ENCODE data around the gene PRICKLE2. TPM values are rescaled to one million over a fixed set of nuclear protein-coding genes. Genes with fewer than 3 reads are reported as not detected.

PRICKLE2 gene
- total RNA-seq, 2 donors from 2014 or later, result 27.9 to 42.3 TPM

DNA sequence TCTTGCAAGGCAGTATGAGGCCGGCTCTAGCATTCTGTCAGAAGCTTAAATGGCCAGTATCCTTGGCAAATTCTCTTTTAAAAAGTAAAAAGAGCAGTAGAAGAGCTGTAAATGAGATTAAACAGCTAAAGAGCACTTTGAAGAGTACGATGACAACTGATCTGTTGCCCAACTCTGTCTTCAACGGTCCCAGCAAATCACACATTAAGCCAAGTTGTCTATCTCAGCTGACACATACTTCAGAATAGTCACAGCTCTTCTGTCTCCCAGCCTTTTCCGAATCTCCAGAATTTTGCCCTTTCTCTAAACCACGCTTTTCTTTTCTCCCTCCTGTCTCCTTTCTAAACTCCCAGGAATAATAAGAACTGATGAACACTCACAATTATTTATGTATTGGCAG, 51.7 kb downstream of the PRICKLE2 start:
- H3K27ac ChIP-seq, result no peak overlapping the region
- no peak for ATAC-seq (ENCODE audit: insufficient number of reproducible peaks, low FRiP score, low read depth)
- no peaks in the 10 kb centered on the region for H3K36me3 ChIP-seq
- H3K4me3 ChIP-seq, result no peak overlapping the region
- H3K4me1 ChIP-seq (ENCODE audit: control insufficient read depth in 1 of 2, low read depth in 2 of 2), result no peaks in the 10 kb centered on the region
- TF ChIP-seq, protein P1, sequence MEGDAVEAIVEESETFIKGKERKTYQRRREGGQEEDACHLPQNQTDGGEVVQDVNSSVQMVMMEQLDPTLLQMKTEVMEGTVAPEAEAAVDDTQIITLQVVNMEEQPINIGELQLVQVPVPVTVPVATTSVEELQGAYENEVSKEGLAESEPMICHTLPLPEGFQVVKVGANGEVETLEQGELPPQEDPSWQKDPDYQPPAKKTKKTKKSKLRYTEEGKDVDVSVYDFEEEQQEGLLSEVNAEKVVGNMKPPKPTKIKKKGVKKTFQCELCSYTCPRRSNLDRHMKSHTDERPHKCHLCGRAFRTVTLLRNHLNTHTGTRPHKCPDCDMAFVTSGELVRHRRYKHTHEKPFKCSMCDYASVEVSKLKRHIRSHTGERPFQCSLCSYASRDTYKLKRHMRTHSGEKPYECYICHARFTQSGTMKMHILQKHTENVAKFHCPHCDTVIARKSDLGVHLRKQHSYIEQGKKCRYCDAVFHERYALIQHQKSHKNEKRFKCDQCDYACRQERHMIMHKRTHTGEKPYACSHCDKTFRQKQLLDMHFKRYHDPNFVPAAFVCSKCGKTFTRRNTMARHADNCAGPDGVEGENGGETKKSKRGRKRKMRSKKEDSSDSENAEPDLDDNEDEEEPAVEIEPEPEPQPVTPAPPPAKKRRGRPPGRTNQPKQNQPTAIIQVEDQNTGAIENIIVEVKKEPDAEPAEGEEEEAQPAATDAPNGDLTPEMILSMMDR (IDR thresholded peaks at IDR 0.05), result no peak
- no peaks in the 10 kb centered on the region for H3K27me3 ChIP-seq (replicated peaks; ENCODE audit: insufficient read depth)
- no peaks in the 10 kb centered on the region for H3K9me3 ChIP-seq
- DNase-seq (ENCODE audit: low spot score), result no peak

DNA sequence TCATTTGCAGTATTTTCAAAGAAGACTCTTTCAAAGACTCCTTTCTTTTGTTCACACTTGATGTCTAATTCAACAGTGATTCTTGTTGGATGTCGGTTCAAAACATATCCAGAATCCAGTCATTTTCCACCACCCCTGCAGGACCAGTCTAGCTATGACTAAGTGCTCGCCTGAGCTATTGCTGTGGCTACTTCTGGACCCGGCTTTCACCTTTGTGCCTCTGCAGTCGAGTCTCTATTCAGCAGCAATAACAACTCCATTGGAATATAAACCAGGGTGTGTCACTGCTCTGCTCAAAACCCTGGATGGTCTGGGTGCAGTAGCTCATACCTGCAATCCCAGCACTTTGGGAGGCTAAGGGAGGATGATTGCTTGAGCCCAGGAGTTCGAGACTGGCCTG, 55.0 kb downstream of the PRICKLE2 start:
- Histone ChIP-seq H3K27ac (no peak overlapping the region), H3K36me3 (no peaks in the 10 kb centered on the region), H3K4me3 (no peak overlapping the region), H3K9me3 (no peaks in the 10 kb centered on the region), H3K4me1 (ENCODE audit: control insufficient read depth in 1 of 2, low read depth in 2 of 2) (peaks cover 9 to 26% of the 10 kb centered on the region in 2 donors), H3K27me3 (replicated peaks; ENCODE audit: insufficient read depth) (no peaks in the 10 kb centered on the region)
- TF ChIP-seq, protein P1 (IDR thresholded peaks at IDR 0.05), result no peak
- ATAC-seq (ENCODE audit: insufficient number of reproducible peaks, low FRiP score, low read depth) (no peak), DNase-seq (ENCODE audit: low spot score) (no peak)

DNA sequence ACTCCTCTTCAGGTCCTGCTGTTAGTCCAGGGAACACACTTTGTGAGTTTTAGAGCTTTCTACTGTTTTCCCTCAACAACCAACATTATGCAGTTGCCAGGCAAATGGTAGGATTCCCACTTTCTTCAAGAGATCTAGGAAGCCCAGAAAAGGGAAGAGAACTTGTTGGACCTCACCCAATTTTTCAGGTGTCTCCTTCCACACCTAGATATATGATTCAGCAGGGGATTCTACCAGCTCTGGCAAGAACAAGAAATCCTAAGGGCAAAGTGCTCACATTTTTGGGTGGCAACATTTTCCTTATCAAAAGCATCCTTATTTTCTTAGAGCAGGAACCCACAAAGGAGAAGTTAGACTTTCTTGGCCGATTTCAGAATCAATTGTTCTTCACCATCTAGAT, 57.4 kb downstream of the PRICKLE2 start:
- TF ChIP-seq, protein P1 (IDR thresholded peaks at IDR 0.05), result no peak
- Histone ChIP-seq H3K9me3 (no peaks in the 10 kb centered on the region), H3K4me3 (no peak overlapping the region), H3K4me1 (ENCODE audit: control insufficient read depth in 1 of 2, low read depth in 2 of 2) (peaks cover 21 to 44% of the 10 kb centered on the region in 2 donors), H3K36me3 (no peaks in the 10 kb centered on the region), H3K27me3 (replicated peaks; ENCODE audit: insufficient read depth) (no peaks in the 10 kb centered on the region), H3K27ac (no peak overlapping the region)
- ATAC-seq (ENCODE audit: insufficient number of reproducible peaks, low FRiP score, low read depth), result no peak
- no peak for DNase-seq (ENCODE audit: low spot score)

DNA sequence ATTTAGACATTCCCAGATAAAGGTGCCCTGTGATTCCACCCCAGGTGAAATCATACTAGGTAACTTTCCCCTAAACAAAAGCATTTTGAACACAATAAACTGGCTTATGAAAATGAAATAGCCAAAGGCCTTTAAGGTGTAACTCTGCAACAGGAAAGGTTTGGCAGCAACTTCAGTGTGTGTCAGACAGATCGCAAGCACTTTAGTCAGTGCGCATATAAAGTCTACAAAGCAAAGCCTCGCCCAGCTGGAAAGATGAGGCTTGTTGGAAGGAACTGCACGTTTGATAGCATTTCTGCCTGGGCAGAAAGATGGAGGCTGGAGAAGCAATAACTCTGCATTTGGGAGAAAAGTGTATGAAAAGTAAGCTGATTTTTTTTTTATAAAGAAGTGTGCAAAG, 57.9 kb downstream of the PRICKLE2 start:
- ATAC-seq (ENCODE audit: insufficient number of reproducible peaks, low FRiP score, low read depth) (no peak), DNase-seq (ENCODE audit: low spot score) (no peak)
- Histone ChIP-seq H3K9me3 (no peaks in the 10 kb centered on the region), H3K27ac (no peak overlapping the region), H3K27me3 (replicated peaks; ENCODE audit: insufficient read depth) (no peaks in the 10 kb centered on the region), H3K36me3 (no peaks in the 10 kb centered on the region), H3K4me1 (ENCODE audit: control insufficient read depth in 1 of 2, low read depth in 2 of 2) (peaks cover 26 to 49% of the 10 kb centered on the region in 2 donors), H3K4me3 (no peak overlapping the region)
- TF ChIP-seq, protein P1 (IDR thresholded peaks at IDR 0.05), result no peak

DNA sequence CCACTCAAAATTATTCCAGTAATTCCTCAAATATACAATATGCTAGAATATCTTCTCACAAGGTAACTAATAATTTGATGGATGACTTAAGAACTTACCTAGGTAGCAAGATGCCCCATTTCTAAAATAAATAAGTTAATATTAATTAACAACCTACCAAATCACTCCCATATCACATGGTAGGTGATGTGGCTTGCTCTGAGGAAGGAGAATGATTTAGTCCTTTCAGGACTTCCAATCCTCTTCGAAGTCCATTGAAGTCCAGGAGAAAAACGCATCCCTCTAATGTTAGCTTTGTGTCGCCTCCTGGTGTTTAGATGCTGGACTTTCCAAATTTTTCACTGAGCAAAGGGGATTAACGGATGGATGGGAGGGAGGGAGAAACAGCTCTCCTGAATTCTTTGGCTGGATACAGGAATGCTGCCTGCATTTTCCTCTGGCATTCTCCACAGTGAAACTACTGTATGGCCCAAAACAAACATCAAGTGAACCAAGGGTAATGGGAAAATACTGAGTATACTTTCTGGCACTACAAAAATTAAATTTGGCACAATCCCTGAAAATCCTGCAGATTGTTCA, 58.6 kb downstream of the PRICKLE2 start:
- TF ChIP-seq, protein P1 (IDR thresholded peaks at IDR 0.05), result peak; percentile 41
- Histone ChIP-seq H3K36me3 (no peaks in the 10 kb centered on the region), H3K9me3 (no peaks in the 10 kb centered on the region), H3K27ac (no peak overlapping the region), H3K27me3 (replicated peaks; ENCODE audit: insufficient read depth) (no peaks in the 10 kb centered on the region), H3K4me3 (no peak overlapping the region), H3K4me1 (ENCODE audit: control insufficient read depth in 1 of 2, low read depth in 2 of 2) (peaks cover 32 to 56% of the 10 kb centered on the region in 2 donors)
- ATAC-seq (ENCODE audit: insufficient number of reproducible peaks, low FRiP score, low read depth) (peak; percentile 60), DNase-seq (ENCODE audit: low spot score) (no peak)

All from thoracic aorta (tissue), 2 donors.